HG02798 (cell line): ENCODE data around the gene RSRC1.
"Not testable (repeated sequence)": the region's sequence is repeated elsewhere in the genome, so short reads cannot be mapped to it uniquely, and the experiment has no call there.

Source experiments
- ATAC-seq: cut with Tn5 transposase; IDR thresholded peaks from one replicate; pipeline ENCODE4 v1.9.1; 2021; ENCODE audit warnings: mild to moderate bottlenecking; ENCODE audit not compliant: unreplicated experiment, poor library complexity

The RSRC1 gene

DNA sequence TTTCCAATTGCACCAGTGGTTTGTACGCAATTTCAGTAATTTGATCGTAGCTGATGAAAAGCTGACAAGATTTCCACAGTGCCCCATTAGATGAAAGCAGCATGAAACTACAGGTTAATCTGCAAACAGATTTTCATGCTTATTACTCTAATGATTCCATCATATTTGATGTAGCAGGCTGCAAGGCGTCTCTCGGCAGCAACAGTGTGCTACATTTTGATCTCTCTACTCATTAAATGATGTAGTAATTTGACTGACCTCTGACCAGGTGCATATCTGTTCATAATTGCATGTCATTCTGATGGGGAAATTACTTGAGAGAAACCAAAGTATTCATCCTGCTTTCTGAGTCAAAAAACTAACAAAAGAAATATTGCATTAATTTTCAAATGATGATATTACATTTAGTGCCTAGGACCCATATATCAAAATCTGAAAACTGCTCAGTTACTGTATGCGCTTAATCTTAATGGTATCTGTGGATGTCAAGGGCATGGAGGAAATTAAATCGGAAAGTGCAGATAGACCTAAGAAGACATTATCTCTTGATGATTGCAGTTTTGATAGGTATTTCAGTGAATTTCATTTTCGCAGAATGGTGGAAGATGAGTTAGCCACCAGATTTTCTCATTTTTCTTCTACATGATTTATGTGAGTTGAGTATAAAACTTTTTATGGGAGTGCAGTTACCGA is 198.5 kb downstream of the RSRC1 start:
- no peak for ATAC-seq

DNA sequence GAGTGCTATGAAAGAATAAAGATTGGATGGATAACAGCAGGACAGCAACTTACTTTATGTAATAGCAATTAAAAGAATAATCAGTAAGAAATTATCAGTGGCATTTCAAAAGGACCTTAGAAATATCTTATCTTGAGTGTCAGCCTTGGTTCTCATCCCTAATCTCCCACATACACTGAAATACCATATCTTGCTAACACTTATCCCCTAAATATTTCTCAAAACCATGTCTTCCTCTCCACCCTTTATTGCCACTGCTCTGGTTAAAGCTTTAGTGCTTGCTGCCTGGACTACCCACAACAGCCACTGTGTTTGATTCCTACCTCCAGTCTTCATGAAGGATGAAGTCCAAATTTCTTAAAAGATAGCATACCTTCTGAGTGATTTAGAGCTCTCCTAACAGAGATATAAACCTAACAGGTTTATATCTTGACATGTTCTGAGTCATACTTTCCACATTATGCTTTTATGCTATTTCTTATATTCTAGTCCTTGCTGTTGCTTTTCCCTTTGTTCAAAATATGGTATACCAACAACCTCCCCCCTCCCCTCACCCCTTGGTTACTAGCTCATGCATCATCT is 202.8 kb downstream of the RSRC1 start:
- no peak for ATAC-seq

GRCh38 chr3:158313338-158313927 is 203.5 kb downstream of the RSRC1 start:
- peak; percentile 45 for ATAC-seq

- peak; percentile 71 for ATAC-seq
Observed at GRCh38 chr3:158314426-158315357, 204.8 kb downstream of the RSRC1 start.

- ATAC-seq = not testable (repeated sequence)
Observed at GRCh38 chr3:158329696-158330441, 220.0 kb downstream of the RSRC1 start.

DNA sequence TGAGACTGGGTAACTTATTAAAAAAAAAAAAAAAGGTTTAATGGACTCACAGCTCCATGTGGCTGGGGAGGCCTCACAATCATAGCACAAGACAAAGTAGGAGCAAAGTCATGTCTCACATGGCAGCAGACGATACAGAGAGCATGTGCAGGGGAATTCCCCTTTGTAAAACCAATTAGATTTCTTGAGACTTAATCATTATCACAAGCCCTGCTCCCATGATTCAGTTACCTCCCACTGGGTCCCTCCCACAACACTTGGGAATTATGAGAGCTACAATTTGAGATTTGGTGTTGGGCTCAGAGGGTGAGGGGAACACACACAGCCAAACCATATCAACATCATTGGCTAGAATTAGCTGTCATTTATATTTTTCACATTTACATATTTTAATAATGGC is 221.0 kb downstream of the RSRC1 start:
- no peak for ATAC-seq

GRCh38 chr3:158333736-158334135 is 223.8 kb downstream of the RSRC1 start:
- no peak for ATAC-seq

DNA sequence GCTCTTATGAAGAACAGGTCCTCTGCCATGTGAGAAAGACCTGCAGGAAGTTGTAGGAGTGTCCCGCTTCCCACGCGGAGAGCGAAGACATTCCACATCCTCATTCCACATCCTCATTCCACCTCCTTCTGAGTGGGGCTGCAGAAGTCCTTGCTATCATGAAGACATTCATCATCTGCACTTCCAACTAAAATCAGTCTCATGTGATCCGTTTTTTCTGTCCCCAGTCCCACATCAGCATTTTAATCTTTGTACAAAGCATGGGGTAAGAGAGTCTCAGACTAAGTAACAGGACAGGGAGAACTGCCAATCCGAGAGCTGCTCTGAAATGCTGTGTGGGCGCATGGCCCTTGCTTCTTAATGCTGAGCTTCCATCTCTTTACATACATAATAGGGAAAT is 227.2 kb downstream of the RSRC1 start:
- no peak for ATAC-seq

- ATAC-seq = no peak
Observed at GRCh38 chr3:158339638-158340037, 229.7 kb downstream of the RSRC1 start.

DNA sequence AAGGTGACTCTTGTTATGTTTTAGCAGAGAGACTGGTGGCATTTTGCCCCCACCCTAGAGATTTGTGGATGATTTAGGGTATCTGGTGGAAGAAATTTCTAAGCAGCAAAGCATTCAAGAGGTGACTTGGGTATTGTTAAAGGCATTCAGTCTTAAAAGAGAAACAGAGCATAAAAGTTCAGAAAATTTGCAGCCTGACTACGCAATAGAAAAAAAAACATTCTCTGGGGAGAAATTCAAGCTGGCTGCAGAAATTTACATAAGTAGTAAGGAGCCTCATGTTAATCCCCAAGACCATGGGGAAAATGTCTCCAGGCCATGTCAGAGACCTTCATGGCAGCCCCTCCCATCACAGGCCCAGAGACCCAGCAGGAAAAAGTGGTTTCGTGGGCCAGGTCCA is 231.1 kb downstream of the RSRC1 start:
- not testable (repeated sequence) for ATAC-seq

DNA sequence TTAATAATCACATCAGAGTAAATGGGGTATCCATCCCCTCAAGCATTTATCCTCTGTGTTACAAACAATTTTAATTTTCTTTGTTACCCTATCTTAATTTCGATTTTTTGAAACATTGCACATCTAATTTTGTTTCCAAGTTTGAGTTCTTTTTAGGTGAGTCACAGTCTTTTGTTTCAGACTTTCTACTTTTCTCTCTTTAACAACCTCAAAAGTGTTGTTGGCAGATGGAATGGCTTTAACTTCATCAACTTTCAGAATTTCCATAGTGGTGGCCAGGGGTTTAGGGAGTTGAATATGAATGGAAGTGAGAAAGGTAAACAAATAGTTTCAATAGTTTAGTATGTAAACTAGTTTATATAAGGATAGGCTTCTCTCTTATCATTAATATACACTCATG is 238.1 kb downstream of the RSRC1 start:
- ATAC-seq = no peak

GRCh38 chr3:158350971-158351370 is 241.1 kb downstream of the RSRC1 start:
- ATAC-seq = no peak

DNA sequence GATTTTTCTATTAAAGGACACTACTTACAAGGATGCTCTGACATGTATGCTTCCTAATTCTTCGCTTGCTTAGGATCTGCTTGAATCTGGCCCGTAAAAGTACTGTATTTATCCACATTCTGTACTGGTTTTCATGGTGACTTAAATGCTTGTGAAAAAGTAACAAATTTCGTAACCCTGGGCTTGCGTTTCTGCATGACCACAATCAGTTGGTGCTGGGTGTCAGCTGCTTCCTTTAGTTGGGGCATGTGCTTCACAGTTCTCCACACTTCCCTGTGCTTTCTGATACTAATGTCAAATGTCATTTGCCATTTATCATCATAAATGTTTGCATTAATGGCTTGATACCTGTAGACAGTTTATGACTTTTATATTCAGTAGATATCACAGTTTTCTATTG is 242.7 kb downstream of the RSRC1 start:
- ATAC-seq = no peak

- ATAC-seq = no peak
Observed at GRCh38 chr3:158354713-158355112, 244.8 kb downstream of the RSRC1 start.

GRCh38 chr3:158355623-158356588 is 246.0 kb downstream of the RSRC1 start:
- ATAC-seq = peak; percentile 97

DNA sequence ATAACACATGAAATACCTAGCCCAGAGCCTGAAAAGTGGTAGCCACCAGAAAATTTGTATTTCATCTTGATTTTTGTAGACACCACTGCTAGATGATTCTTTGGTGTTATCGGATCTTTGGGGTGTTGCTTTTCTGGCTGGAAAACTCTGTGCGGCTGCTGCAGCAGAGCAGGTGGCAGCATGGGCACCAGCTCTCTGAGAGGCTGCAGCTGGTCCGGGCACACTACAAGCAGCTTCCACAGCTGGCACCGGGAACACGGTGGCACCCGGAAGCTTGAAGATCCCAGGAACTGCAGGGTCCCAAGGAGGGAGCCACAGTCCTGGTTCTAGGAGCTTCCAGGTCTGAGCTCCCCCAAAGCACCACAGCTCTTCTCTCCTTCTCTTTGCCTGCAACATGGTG is 249.4 kb downstream of the RSRC1 start:
- no peak for ATAC-seq

- no peak for ATAC-seq
Observed at GRCh38 chr3:158360756-158361448, 251.0 kb downstream of the RSRC1 start.

GRCh38 chr3:158368271-158368670 is 258.4 kb downstream of the RSRC1 start:
- no peak for ATAC-seq
